Large intestine (tissue), 3 donors: ENCODE measurements around the gene NPFF. TPM values are rescaled to one million over a fixed set of nuclear protein-coding genes. Genes with fewer than 3 reads are reported as not detected.
"Not testable (repeated sequence)": the region's sequence is repeated elsewhere in the genome, so short reads cannot be mapped to it uniquely, and the experiment has no call there.

Experiments
- DNase-seq, 2 donors: peaks; one replicate each; pipeline versions ENCODE4 v3.0.0 to v3.0.0-alpha.2; 2013
- H3K27ac ChIP-seq: one replicate; pipeline ENCODE4 v1.5.1; 2013; ENCODE audit warnings: low read length
- H3K27me3 ChIP-seq: 2 replicates; pipeline ENCODE4 v1.6.1; 2013; ENCODE audit warnings: low read length; ENCODE audit not compliant: control insufficient read depth, insufficient read depth
- H3K36me3 ChIP-seq: 2 replicates; pipeline ENCODE4 v1.6.1; 2013; ENCODE audit warnings: low read length; ENCODE audit not compliant: control insufficient read depth, insufficient read depth
- H3K4me1 ChIP-seq: one replicate; pipeline ENCODE4 v1.6.1; 2013; ENCODE audit warnings: low read length; ENCODE audit not compliant: control insufficient read depth, insufficient read depth
- H3K4me3 ChIP-seq: one replicate; pipeline ENCODE4 v1.5.1; 2013; ENCODE audit warnings: low read length
- H3K9me3 ChIP-seq: one replicate; pipeline ENCODE4 v1.6.1; 2013; ENCODE audit warnings: mild to moderate bottlenecking, low read depth, low read length, moderate library complexity; ENCODE audit not compliant: control insufficient read depth
- WGBS: methylation state at CpG from one replicate; pipeline ENCODE4 v1.1.5; 2013; ENCODE audit warnings: low lambda C conversion rate; ENCODE audit not compliant: insufficient coverage; 5-methylcytosine and 5-hydroxymethylcytosine counted together
- polyA plus RNA-seq: library from polyadenylated mRNA; unstranded; fragments of 120-200 nt; gene quantifications from one replicate; pipeline ENCODE4 v1.2.1, GENCODE V29; 2013

The NPFF gene
- polyA plus RNA-seq, 1 donor = not detected

GRCh38 chr12:53483979-53484377 is 23.3 kb downstream of the NPFF start:
- Histone ChIP-seq H3K27me3 (no peaks in the 10 kb centered on the region), H3K9me3 (peaks cover 2% of the 10 kb centered on the region), H3K36me3 (peaks cover 85% of the 10 kb centered on the region), H3K4me3 (no peak overlapping the region), H3K27ac (peak overlapping the region; percentile 14), H3K4me1 (peaks cover 17% of the 10 kb centered on the region)
- DNase-seq = no peak
- no CpG with 5 or more reads among the region's 4 CpGs for WGBS

GRCh38 chr12:53483225-53483978 is 23.9 kb downstream of the NPFF start:
- no CpG with 5 or more reads among the region's 9 CpGs for WGBS
- H3K4me3 ChIP-seq = no peak overlapping the region
- DNase-seq = peak; percentile 65 to 82
- peaks cover 2% of the 10 kb centered on the region for H3K9me3 ChIP-seq
- peaks cover 91% of the 10 kb centered on the region for H3K36me3 ChIP-seq
- no peak overlapping the region for H3K27ac ChIP-seq
- H3K27me3 ChIP-seq = no peaks in the 10 kb centered on the region
- peaks cover 17% of the 10 kb centered on the region for H3K4me1 ChIP-seq

GRCh38 chr12:53482626-53483168 is 24.6 kb downstream of the NPFF start:
- no CpG with 5 or more reads among the region's 18 CpGs for WGBS
- Histone ChIP-seq H3K4me3 (no peak overlapping the region), H3K4me1 (peaks cover 17% of the 10 kb centered on the region), H3K27me3 (no peaks in the 10 kb centered on the region), H3K27ac (no peak overlapping the region), H3K9me3 (peaks cover 2% of the 10 kb centered on the region), H3K36me3 (peaks cover 93% of the 10 kb centered on the region)
- DNase-seq = no peak

- Histone ChIP-seq H3K9me3 (peaks cover 2% of the 10 kb centered on the region), H3K36me3 (peaks cover 92% of the 10 kb centered on the region), H3K27ac (no peak overlapping the region), H3K27me3 (no peaks in the 10 kb centered on the region), H3K4me3 (no peak overlapping the region), H3K4me1 (peaks cover 17% of the 10 kb centered on the region)
- WGBS = 100% methylated on average over 1 of the region's 9 CpGs
- no peak for DNase-seq
These were observed 25.2 kb downstream of the NPFF start for GRCh38 chr12:53481939-53482586.

- H3K27ac ChIP-seq = not testable (repeated sequence)
- peaks cover 92% of the 10 kb centered on the region for H3K36me3 ChIP-seq
These were observed 25.8 kb downstream of the NPFF start for GRCh38 chr12:53481458-53481857.

GRCh38 chr12:53480491-53481442 is 26.5 kb downstream of the NPFF start:
- Histone ChIP-seq H3K27ac (no peak overlapping the region), H3K4me1 (peaks cover 17% of the 10 kb centered on the region), H3K9me3 (peaks cover 2% of the 10 kb centered on the region), H3K36me3 (peaks cover 92% of the 10 kb centered on the region), H3K4me3 (no peak overlapping the region), H3K27me3 (no peaks in the 10 kb centered on the region)
- WGBS = no CpG with 5 or more reads among the region's 12 CpGs
- no peak for DNase-seq

More at GRCh38 chr12:53481458-53481857, 25.8 kb downstream of the NPFF start:
- H3K27me3 ChIP-seq, DNase-seq, H3K9me3 ChIP-seq, H3K4me3 ChIP-seq: not testable (repeated sequence)
- H3K4me1 ChIP-seq = peaks cover 17% of the 10 kb centered on the region
- 92% methylated on average over 2 of the region's 6 CpGs for WGBS

- Histone ChIP-seq H3K4me1 (peaks cover 21% of the 10 kb centered on the region), H3K36me3 (peaks cover 94% of the 10 kb centered on the region), H3K27me3 (no peaks in the 10 kb centered on the region), H3K9me3 (peaks cover 2% of the 10 kb centered on the region), H3K27ac (no peak overlapping the region), H3K4me3 (no peak overlapping the region)
- WGBS = 83% methylated on average over 2 of the region's 5 CpGs
- DNase-seq = no peak
These were observed 28.0 kb downstream of the NPFF start for GRCh38 chr12:53479331-53479730.

GRCh38 chr12:53478865-53479264 is 28.4 kb downstream of the NPFF start:
- Histone ChIP-seq H3K27me3 (no peaks in the 10 kb centered on the region), H3K27ac (no peak overlapping the region), H3K36me3 (peaks cover 93% of the 10 kb centered on the region), H3K4me1 (peaks cover 18% of the 10 kb centered on the region), H3K9me3 (peaks cover 2% of the 10 kb centered on the region), H3K4me3 (no peak overlapping the region)
- no peak for DNase-seq
- WGBS = 33% methylated on average over 1 of the region's 1 CpG

- no peak overlapping the region for H3K27ac ChIP-seq
- peaks cover 92% of the 10 kb centered on the region for H3K36me3 ChIP-seq
- WGBS = no CpG with 5 or more reads among the region's 2 CpGs
- no peaks in the 10 kb centered on the region for H3K9me3 ChIP-seq
- no peak overlapping the region for H3K4me3 ChIP-seq
- H3K4me1 ChIP-seq = peaks cover 5% of the 10 kb centered on the region
- no peaks in the 10 kb centered on the region for H3K27me3 ChIP-seq
- DNase-seq = no peak
These were observed 30.5 kb downstream of the NPFF start for GRCh38 chr12:53476769-53477209.

- H3K9me3 ChIP-seq = no peaks in the 10 kb centered on the region
- no peaks in the 10 kb centered on the region for H3K27me3 ChIP-seq
- H3K4me3 ChIP-seq = no peak overlapping the region
- peaks cover 91% of the 10 kb centered on the region for H3K36me3 ChIP-seq
- 55% methylated on average over 4 of the region's 13 CpGs for WGBS
- H3K4me1 ChIP-seq = peaks cover 5% of the 10 kb centered on the region
- no peak for DNase-seq
- no peak overlapping the region for H3K27ac ChIP-seq
These were observed 32.5 kb downstream of the NPFF start for GRCh38 chr12:53474819-53475218.
